ENCODE measurements around the gene DACT2.
"Not testable (repeated sequence)": the region's sequence is repeated elsewhere in the genome, so short reads cannot be mapped to it uniquely, and the experiment has no call there.

The DACT2 gene

DNA sequence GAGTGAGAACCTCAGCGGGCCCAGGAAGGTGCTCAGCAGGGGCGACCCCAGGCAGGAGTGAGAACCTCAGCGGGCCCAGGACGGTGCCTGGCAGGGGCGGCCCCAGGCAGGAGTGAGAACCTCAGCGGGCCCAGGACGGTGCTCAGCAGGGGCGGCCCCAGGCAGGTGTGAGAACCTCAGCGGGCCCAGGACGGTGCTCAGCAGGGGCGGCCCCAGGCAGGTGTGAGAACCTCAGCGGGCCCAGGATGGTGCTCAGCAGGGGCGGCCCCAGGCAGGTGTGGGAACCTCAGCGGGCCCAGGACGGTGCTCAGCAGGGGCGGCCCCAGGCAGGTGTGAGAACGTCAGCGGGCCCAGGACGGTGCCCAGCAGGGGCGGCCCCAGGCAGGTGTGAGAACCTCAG is 37.3 kb upstream of the DACT2 start:
- not testable (repeated sequence) for ATAC-seq, H3K36me3 Mint-ChIP-seq, H3K27ac Mint-ChIP-seq, H3K4me3 Mint-ChIP-seq, H3K9me3 Mint-ChIP-seq, H3K4me1 Mint-ChIP-seq, H3K27me3 Mint-ChIP-seq

DNA sequence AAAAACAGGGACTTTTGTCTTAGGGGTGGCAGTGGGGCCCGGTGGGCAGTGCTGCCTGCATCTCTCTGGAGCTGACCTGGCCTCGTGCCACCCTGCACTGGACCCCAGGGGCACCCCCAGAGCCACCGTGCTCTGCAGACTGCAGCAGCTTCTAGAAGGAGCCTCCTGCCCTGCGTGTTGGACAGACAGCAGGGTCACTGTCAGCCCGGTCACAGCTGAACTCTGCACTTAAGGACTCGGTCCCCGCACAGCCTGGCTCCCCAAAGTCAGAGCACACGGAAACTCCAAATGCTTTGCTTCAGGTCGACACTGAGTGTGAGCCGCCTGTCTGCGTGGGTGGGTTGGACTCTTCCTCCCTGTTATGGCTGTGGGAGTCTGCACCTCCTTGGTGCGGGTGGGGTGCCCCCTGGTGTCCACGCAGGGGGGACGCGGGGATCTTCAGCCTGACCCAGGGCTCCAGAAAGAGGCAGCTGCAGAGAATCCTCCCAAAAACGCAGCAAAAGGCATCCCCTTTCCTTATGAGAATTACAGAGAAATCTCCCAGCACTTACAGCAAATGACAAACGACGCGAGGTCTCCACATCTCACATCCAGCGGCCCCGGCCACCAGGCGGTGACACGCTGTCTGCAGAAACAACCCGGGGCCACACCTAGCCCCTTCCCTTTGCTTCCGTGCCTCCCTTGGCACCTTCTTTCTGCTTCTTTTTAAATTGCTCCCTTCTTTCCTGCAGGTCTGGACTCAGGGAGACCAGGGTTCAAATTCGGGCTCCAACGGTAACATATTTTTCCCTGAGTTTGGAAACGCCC is 36.3 kb upstream of the DACT2 start:
- Mint-ChIP-seq H3K27ac (no peak overlapping the region), H3K4me3 (no peak overlapping the region)
- no peak for ATAC-seq

DNA sequence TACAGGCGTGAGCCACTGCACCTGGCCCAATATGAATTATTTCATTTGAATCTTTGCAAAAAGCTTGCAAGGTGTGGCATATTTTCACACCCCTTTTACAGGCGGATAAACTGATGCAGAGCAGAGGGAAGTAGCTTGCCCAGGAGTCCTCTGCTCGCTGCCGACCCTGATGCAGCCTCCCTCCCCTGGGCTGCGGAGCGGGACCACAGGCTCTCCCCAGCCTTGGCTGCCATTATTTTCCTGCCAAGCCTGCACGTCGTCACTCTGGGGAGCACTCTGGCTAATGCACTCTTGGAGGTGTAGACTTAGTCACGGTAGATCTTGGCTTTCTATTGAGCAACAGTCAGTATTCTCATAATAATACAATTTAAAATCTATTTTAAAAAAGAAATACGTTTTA is 34.8 kb upstream of the DACT2 start:
- Mint-ChIP-seq H3K9me3 (peaks cover 12% of the 10 kb centered on the region), H3K4me1 (no peaks in the 10 kb centered on the region), H3K27me3 (no peaks in the 10 kb centered on the region), H3K27ac (no peak overlapping the region), H3K4me3 (no peak overlapping the region), H3K36me3 (no peaks in the 10 kb centered on the region)
- ATAC-seq: no peak

More for the DNA sequence above, 36.3 kb upstream of the DACT2 start:
- Mint-ChIP-seq H3K36me3 (no peaks in the 10 kb centered on the region), H3K9me3 (peaks cover 9% of the 10 kb centered on the region), H3K27me3 (no peaks in the 10 kb centered on the region), H3K4me1 (no peaks in the 10 kb centered on the region)

DNA sequence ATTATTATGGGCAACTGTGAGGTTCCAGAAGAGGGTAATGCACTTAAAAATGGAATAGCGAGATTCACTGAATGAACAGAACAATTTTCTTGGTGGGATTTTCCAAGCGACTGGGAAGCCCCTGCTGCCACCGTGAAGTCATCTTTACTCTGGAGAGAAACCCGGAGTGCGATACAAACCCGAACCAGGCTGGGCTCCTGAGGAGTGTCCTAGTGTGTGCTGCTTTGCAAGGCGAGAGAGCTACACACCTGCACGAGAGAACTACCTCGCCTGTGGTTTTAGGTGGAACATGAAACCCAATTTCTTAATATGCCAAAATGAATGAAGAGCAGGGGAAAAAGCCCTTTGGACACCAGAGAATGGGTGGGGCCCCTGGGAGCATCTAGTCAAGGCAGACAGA is 33.5 kb upstream of the DACT2 start:
- H3K4me1 Mint-ChIP-seq: no peaks in the 10 kb centered on the region
- no peaks in the 10 kb centered on the region for H3K36me3 Mint-ChIP-seq
- H3K4me3 Mint-ChIP-seq: no peak overlapping the region
- peaks cover 12% of the 10 kb centered on the region for H3K9me3 Mint-ChIP-seq
- H3K27ac Mint-ChIP-seq: no peak overlapping the region
- no peak for ATAC-seq
- H3K27me3 Mint-ChIP-seq: peaks cover 4% of the 10 kb centered on the region

DNA sequence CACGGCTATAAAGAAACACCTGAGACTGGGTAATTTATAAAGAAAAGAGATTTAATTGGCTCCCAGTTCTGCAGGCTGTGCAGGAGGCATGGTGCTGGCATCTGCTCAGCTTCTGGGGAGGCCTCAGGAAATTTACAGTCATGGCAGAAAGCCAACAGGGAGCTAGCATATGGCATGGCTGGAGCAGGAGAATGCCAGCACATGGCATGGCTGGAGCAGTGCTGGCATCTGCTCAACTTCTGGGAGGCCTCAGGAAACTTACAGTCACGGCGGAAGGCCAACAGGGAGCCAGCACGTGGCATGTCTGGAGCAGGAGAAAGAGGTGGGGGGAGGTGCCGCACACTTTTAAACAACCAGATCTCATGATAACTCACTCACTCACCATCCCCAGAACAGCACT is 32.5 kb upstream of the DACT2 start:
- Mint-ChIP-seq H3K4me1 (no peaks in the 10 kb centered on the region), H3K9me3 (peaks cover 12% of the 10 kb centered on the region), H3K4me3 (no peak overlapping the region), H3K27ac (no peak overlapping the region), H3K27me3 (peaks cover 13% of the 10 kb centered on the region), H3K36me3 (no peaks in the 10 kb centered on the region)
- no peak for ATAC-seq

DNA sequence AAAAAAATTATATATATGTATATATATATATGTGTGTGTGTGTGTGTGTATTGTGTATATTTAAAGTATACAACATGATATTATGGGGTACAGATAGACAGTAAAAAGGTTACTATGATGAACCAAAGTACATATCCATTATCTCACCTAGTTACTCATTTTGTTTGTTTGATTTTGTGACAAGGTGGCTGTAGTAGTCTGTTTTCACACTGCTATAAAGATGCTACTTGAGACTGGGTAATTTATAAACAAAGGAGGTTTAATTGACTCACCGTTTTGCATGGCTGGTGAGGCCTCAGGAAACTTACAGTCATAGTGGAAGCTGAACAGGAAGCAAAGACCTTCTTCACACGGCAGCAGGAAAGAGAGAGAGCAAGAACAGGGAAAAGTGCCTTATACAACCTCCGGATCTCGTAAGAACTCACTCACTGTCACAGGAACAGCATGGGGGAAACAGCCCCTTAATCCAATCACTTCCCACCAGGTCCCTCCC is 30.2 kb upstream of the DACT2 start:
- no peak for ATAC-seq
- H3K36me3 Mint-ChIP-seq: no peaks in the 10 kb centered on the region
- no peaks in the 10 kb centered on the region for H3K4me1 Mint-ChIP-seq
- peaks cover 36% of the 10 kb centered on the region for H3K27me3 Mint-ChIP-seq
- H3K9me3 Mint-ChIP-seq: peaks cover 12% of the 10 kb centered on the region
- H3K27ac Mint-ChIP-seq: no peak overlapping the region
- H3K4me3 Mint-ChIP-seq: no peak overlapping the region

DNA sequence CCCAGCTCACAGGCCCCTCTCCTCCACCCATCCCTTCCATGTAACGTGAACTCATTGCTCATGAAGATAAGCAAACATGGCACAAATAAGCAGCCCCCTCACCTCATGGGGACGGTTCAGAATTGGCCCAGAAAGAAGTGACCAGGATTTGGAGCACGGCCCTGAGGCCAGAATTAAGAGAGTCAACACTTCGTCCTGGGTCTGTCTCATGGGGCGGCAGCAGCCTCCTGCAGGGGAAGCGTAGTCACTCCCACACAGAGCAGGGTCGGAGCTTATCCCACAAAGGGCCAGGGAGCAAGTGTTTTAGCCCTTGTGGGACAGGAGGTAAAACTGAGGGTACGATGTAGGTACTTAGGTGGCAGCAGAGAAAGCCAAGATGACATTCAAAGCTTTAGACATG is 28.6 kb upstream of the DACT2 start:
- Mint-ChIP-seq H3K9me3 (peaks cover 12% of the 10 kb centered on the region), H3K27me3 (peaks cover 41% of the 10 kb centered on the region), H3K36me3 (no peaks in the 10 kb centered on the region), H3K27ac (no peak overlapping the region), H3K4me1 (no peaks in the 10 kb centered on the region), H3K4me3 (no peak overlapping the region)
- ATAC-seq: no peak

DNA sequence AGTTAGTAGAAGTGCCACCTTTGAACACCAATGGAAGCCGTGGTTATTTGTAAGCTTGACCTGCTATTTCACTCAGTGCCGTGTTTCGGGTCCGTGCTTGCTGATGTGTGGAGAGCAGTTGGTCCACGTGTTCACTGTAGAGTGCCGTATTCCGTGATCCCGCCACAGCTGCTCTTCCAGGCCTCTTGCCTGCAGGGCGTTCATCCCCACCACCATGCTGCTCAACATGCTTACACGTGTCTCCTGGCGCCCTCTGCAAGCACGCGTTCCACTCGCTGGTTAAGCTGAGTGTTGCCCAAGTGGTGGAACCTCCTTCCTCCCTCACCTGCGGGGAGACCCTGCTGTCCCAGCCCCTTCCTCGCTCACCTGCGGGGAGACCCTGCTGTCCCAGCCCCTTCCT is 28.0 kb upstream of the DACT2 start:
- peaks cover 41% of the 10 kb centered on the region for H3K27me3 Mint-ChIP-seq
- no peaks in the 10 kb centered on the region for H3K36me3 Mint-ChIP-seq
- H3K4me3 Mint-ChIP-seq: no peak overlapping the region
- no peak overlapping the region for H3K27ac Mint-ChIP-seq
- H3K9me3 Mint-ChIP-seq: peaks cover 12% of the 10 kb centered on the region
- no peaks in the 10 kb centered on the region for H3K4me1 Mint-ChIP-seq
- no peak for ATAC-seq

DNA sequence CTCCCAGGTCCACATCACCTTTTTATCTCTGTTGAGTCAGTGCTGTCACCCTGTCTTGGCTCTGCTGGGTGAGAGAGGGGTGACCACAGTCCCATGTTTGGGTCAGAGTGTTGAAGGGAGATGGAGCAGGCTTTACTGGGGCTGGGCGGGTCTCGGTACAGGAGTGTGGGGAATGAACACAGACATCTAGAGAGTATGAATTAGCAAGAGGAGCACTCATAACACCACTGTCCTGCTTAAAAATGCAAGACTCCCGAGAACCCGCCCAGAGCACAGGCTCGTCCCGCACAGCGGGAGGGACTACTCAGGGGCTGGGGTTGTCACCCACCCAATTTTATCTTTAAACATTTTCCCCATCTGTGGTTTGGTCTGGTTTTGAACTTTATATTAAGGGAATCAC is 27.5 kb upstream of the DACT2 start:
- no peaks in the 10 kb centered on the region for H3K36me3 Mint-ChIP-seq
- no peaks in the 10 kb centered on the region for H3K4me1 Mint-ChIP-seq
- H3K27me3 Mint-ChIP-seq: peaks cover 41% of the 10 kb centered on the region
- ATAC-seq: no peak
- H3K9me3 Mint-ChIP-seq: peaks cover 12% of the 10 kb centered on the region
- H3K27ac Mint-ChIP-seq: no peak overlapping the region
- no peak overlapping the region for H3K4me3 Mint-ChIP-seq

DNA sequence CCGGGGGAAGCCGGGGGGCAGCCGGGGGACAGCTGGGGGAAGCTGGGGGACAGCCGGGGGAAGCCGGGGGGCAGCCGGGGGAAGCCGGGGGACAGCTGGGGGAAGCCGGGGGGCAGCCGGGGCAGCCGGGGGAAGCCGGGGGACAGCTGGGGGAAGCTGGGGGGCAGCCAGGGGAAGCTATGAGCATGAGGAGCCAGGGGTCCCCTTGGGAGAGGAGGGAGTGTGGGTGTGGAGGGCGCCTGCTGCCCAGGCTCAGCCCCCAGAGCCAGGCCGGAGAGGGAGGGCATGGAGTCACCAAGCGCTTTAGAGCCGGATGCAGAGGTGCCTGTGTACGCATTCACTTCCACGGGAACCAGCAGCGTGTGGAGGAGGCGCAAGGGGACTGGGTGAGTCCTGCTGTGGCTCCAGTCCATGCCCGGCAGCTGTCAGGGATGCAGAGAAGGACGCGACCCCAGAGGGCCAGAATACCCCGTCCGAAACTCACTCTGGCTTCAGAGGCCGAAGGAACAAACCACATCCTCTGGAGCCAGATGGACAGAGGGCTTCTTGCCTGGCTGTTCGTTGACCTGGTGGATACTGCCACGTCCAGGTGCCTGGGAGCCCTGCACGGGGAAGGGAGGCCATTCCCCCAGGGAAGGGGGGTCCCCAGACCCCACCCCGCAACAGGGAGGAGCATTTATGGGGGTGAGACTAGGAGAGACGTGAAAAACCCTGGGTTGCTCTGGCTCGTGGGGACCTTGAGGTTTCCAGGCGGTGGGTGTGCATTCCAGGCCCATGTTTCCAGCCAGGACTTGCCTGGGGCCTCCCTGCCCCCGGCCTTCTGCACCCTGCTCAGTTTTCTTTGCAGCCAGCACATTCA is 26.5 kb upstream of the DACT2 start:
- Mint-ChIP-seq H3K4me3 (no peak overlapping the region), H3K4me1 (no peaks in the 10 kb centered on the region), H3K9me3 (peaks cover 8% of the 10 kb centered on the region), H3K27me3 (peaks cover 41% of the 10 kb centered on the region), H3K36me3 (no peaks in the 10 kb centered on the region), H3K27ac (no peak overlapping the region)
- ATAC-seq: no peak

DNA sequence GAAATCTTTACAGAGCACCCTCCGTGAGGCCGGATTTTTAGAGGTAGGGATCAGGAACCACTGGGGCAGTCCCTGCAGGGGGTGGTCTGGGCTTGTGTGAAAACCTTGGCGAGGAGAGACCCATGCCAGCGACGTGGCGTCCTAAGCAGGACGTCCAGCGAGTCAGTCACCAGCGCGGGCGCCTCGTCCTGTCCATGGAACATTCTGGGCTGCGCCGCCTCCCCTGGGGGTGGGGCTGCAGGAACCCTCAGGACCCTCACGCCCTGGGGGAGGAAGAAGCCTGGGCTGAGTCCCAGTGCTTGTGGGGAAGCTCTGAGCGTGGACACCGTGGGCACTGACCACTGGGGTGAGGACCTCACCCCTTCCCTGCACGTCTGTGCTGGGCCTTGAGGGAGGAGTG is 25.7 kb upstream of the DACT2 start:
- H3K36me3 Mint-ChIP-seq: no peaks in the 10 kb centered on the region
- H3K4me3 Mint-ChIP-seq: no peak overlapping the region
- no peaks in the 10 kb centered on the region for H3K4me1 Mint-ChIP-seq
- peaks cover 41% of the 10 kb centered on the region for H3K27me3 Mint-ChIP-seq
- H3K27ac Mint-ChIP-seq: no peak overlapping the region
- peaks cover 3% of the 10 kb centered on the region for H3K9me3 Mint-ChIP-seq
- no peak for ATAC-seq

DNA sequence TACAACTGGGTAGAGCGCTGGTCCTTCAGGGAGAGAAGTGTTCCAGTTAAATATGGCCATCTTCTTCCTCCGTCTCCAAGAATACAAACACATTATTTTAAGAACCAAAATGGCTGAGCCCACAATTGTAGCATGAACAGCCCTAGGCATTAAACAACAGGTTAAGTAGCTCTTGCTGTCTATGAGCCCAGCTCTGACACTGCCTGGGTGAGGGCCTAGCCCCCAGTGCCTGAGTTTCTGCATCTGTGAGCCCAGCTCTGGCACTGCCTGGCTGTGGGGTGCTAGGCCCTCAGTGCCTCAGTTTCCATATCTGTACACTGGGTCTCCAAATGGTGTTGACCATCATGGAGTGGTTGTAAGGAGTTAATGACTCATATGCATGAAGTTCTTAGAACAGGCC is 24.8 kb upstream of the DACT2 start:
- Mint-ChIP-seq H3K4me3 (no peak overlapping the region), H3K4me1 (no peaks in the 10 kb centered on the region), H3K36me3 (no peaks in the 10 kb centered on the region), H3K27me3 (peaks cover 41% of the 10 kb centered on the region), H3K9me3 (no peaks in the 10 kb centered on the region), H3K27ac (no peak overlapping the region)
- ATAC-seq: no peak

DNA sequence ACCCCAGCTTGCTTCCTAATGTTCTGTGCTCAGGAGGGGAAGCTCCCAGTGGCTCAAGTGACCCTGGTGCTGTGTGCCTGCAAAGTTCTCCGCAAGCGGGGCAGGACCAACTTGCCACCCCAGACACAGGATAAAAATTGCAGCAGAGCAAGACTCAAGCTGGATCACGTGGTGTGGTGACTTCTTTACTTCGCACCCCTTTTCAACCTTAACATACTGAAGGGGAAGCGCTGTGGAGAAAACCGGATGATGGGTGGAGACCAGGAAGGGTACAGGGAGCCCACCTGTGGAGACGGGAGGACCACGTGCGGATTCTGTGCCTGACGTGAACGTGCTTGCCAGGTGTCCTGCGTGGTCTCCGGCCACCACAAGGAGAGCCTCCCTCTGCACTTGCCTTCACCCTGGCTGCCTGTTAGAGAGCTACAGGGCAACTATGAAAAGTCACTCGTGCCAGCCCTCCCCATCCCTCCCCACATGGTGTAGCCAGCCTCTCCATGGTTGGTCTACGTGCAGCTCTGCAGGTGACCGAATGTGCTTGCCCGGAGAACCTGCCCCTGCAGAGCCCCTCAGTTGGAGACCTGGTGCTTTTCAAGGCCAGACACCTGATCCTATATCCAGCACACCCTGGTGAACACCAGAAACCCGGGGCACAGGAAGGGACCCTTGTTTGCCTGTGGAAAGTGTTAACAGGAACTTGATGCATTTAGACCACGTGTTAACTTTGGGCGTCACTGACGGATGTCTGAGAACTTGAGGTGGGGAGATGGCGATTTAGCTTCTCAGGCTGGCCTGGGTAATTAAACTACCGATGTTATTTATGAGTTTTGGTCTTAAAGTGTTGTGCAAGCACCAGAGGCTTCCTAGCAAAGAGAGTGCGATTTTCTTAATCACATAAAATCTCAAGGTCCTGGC is 23.9 kb upstream of the DACT2 start:
- Mint-ChIP-seq H3K4me3 (no peak overlapping the region), H3K27ac (no peak overlapping the region), H3K9me3 (no peaks in the 10 kb centered on the region), H3K4me1 (no peaks in the 10 kb centered on the region), H3K27me3 (peaks cover 41% of the 10 kb centered on the region), H3K36me3 (no peaks in the 10 kb centered on the region)
- ATAC-seq: no peak

DNA sequence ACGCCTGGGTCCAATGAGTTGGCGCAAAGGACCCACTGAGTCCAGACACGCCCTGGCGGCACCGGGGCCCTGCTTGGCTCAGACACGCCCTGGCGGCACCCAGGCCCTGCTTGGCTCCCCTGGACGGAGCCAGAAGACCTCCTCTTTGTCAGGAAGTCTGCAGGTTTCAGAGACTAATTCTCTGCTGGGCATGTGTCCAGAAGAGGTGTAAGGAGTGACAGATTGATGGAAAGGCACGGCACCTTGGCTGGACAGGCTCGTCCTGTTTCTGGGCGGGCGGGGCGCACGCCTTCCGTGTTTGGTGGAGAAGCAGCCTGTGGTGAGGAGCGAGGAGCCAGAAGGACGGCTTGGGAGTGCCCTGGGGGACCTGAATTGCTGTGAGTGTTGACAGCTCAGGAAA is 23.1 kb upstream of the DACT2 start:
- Mint-ChIP-seq H3K27ac (no peak overlapping the region), H3K4me1 (no peaks in the 10 kb centered on the region), H3K36me3 (no peaks in the 10 kb centered on the region), H3K27me3 (peaks cover 33% of the 10 kb centered on the region), H3K9me3 (no peaks in the 10 kb centered on the region), H3K4me3 (no peak overlapping the region)
- ATAC-seq: no peak

DNA sequence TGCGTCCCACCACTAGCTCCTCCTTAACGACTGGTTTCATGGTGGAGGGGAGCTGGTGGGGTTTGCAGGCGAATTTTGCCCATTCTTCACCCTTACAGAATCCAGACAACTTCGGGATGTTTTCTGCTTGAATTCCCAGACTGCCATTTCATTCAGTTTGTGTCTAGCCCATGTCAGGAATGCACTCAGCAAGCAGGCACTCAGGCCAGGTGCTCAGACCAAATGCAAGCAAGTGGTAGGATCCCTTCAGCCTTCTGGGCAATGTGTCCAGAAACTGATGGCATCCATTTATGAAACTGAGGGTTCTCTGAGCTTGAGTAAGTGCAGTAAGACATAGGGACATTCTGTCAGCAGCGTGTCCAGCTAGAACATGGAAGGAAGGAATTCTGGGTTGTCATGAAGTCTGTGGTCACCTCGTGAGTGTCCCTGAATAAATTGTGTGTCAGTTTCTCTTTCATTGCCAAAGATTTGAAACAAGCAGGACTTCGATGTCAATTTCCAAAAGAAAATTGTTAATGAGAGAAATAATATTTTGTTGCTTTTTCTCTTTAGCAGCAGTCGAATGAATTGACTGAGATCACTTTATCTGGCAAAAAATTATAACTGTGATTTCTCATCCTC is 21.8 kb upstream of the DACT2 start:
- Mint-ChIP-seq H3K36me3 (no peaks in the 10 kb centered on the region), H3K4me1 (no peaks in the 10 kb centered on the region), H3K4me3 (no peak overlapping the region), H3K9me3 (no peaks in the 10 kb centered on the region), H3K27ac (no peak overlapping the region), H3K27me3 (peaks cover 20% of the 10 kb centered on the region)
- ATAC-seq: no peak
